ENCODE results near the gene HEATR1.
A peak's percentile ranks its signal among the peaks of the same experiment; 100 is the strongest.

- TF ChIP-seq, protein P1, sequence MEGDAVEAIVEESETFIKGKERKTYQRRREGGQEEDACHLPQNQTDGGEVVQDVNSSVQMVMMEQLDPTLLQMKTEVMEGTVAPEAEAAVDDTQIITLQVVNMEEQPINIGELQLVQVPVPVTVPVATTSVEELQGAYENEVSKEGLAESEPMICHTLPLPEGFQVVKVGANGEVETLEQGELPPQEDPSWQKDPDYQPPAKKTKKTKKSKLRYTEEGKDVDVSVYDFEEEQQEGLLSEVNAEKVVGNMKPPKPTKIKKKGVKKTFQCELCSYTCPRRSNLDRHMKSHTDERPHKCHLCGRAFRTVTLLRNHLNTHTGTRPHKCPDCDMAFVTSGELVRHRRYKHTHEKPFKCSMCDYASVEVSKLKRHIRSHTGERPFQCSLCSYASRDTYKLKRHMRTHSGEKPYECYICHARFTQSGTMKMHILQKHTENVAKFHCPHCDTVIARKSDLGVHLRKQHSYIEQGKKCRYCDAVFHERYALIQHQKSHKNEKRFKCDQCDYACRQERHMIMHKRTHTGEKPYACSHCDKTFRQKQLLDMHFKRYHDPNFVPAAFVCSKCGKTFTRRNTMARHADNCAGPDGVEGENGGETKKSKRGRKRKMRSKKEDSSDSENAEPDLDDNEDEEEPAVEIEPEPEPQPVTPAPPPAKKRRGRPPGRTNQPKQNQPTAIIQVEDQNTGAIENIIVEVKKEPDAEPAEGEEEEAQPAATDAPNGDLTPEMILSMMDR (IDR thresholded peaks at IDR 0.05): no peak
- TF ChIP-seq POLR2AphosphoS5 (IDR thresholded peaks at IDR 0.05; ENCODE audit: low read depth, low read length): peak; percentile 67
- no peak for TF ChIP-seq REST (IDR thresholded peaks at IDR 0.05; ENCODE audit: insufficient read depth in 1 of 2, low read depth in 2 of 2, low read length in 1 of 2)
- TF ChIP-seq TCF7L2 (IDR thresholded peaks at IDR 0.05; ENCODE audit: low read depth, low read length): no peak
Measured at GRCh38 chr1:236524142-236524894, 80.0 kb downstream of the HEATR1 start.
